ENCODE results near the gene CHADL. TPM values are rescaled to one million over a fixed set of nuclear protein-coding genes. Genes with fewer than 3 reads are reported as not detected.

The CHADL gene
- total RNA-seq, 1 donor from 2014 or later: 1.2 TPM

GRCh38 chr22:41231369-41231768 is 9.4 kb downstream of the CHADL start:
- Mint-ChIP-seq H3K4me1 (ENCODE audit: unreplicated experiment) (peaks cover 24% of the 10 kb centered on the region), H3K36me3 (ENCODE audit: low read depth, unreplicated experiment) (peaks cover 14% of the 10 kb centered on the region), H3K9me3 (ENCODE audit: unreplicated experiment) (no peaks in the 10 kb centered on the region), H3K4me3 (ENCODE audit: unreplicated experiment) (peak overlapping the region; percentile 47), H3K27me3 (ENCODE audit: unreplicated experiment) (peaks cover 8% of the 10 kb centered on the region), H3K27ac (ENCODE audit: unreplicated experiment) (no peak overlapping the region)
- DNase-seq (ENCODE audit: low spot score): no peak
- TF ChIP-seq CTCF (IDR thresholded peaks at IDR 0.05; ENCODE audit: unreplicated experiment): no peak

GRCh38 chr22:41230401-41230785 is 10.3 kb downstream of the CHADL start:
- peak overlapping the region; percentile 94 for H3K27ac Mint-ChIP-seq (ENCODE audit: unreplicated experiment)

GRCh38 chr22:41229730-41230400 is 10.9 kb downstream of the CHADL start:
- Mint-ChIP-seq H3K27me3 (ENCODE audit: unreplicated experiment) (peaks cover 6% of the 10 kb centered on the region), H3K9me3 (ENCODE audit: unreplicated experiment) (no peaks in the 10 kb centered on the region), H3K4me1 (ENCODE audit: unreplicated experiment) (peaks cover 24% of the 10 kb centered on the region), H3K4me3 (ENCODE audit: unreplicated experiment) (no peak overlapping the region), H3K27ac (ENCODE audit: unreplicated experiment) (peak overlapping the region; percentile 94), H3K36me3 (ENCODE audit: low read depth, unreplicated experiment) (peaks cover 14% of the 10 kb centered on the region)
- TF ChIP-seq CTCF (IDR thresholded peaks at IDR 0.05; ENCODE audit: unreplicated experiment): no peak
- DNase-seq (ENCODE audit: low spot score): peak; percentile 35

More at GRCh38 chr22:41230401-41230785, 10.3 kb downstream of the CHADL start:
- DNase-seq (ENCODE audit: low spot score): no peak
- Mint-ChIP-seq H3K4me3 (ENCODE audit: unreplicated experiment) (no peak overlapping the region), H3K27me3 (ENCODE audit: unreplicated experiment) (peaks cover 6% of the 10 kb centered on the region), H3K36me3 (ENCODE audit: low read depth, unreplicated experiment) (peaks cover 14% of the 10 kb centered on the region), H3K9me3 (ENCODE audit: unreplicated experiment) (no peaks in the 10 kb centered on the region), H3K4me1 (ENCODE audit: unreplicated experiment) (peaks cover 24% of the 10 kb centered on the region)
- TF ChIP-seq CTCF (IDR thresholded peaks at IDR 0.05; ENCODE audit: unreplicated experiment): no peak

GRCh38 chr22:41229215-41229614 is 11.5 kb downstream of the CHADL start:
- Mint-ChIP-seq H3K36me3 (ENCODE audit: low read depth, unreplicated experiment) (peaks cover 20% of the 10 kb centered on the region), H3K4me3 (ENCODE audit: unreplicated experiment) (no peak overlapping the region), H3K27me3 (ENCODE audit: unreplicated experiment) (peaks cover 6% of the 10 kb centered on the region), H3K4me1 (ENCODE audit: unreplicated experiment) (peaks cover 24% of the 10 kb centered on the region), H3K9me3 (ENCODE audit: unreplicated experiment) (no peaks in the 10 kb centered on the region), H3K27ac (ENCODE audit: unreplicated experiment) (no peak overlapping the region)
- no peak for TF ChIP-seq CTCF (IDR thresholded peaks at IDR 0.05; ENCODE audit: unreplicated experiment)
- DNase-seq (ENCODE audit: low spot score): no peak
